ENCODE measurements around the gene KCNJ13.
A peak's percentile ranks its signal among the peaks of the same experiment; 100 is the strongest.

KCNJ13 gene

GRCh38 chr2:232776435-232776834 lies at the start of gene KCNJ13:
TSS of gene KCNJ13 (minus strand) at chr2:232776565. CDS start at chr2:232771362, 5,203 bp downstream.
- no peak for DNase-seq

- no peak for DNase-seq
Measured at GRCh38 chr2:232817756-232818155, 41.4 kb upstream of the KCNJ13 start.

- DNase-seq, result no peak
Measured at GRCh38 chr2:232816657-232817056, 40.3 kb upstream of the KCNJ13 start.

GRCh38 chr2:232815569-232815968 lies 39.2 kb upstream of the KCNJ13 start:
- DNase-seq, result no peak

GRCh38 chr2:232810444-232810843 lies 34.1 kb upstream of the KCNJ13 start:
- DNase-seq, result no peak

GRCh38 chr2:232809349-232810124 lies 33.2 kb upstream of the KCNJ13 start:
- no peak for DNase-seq

- no peak for DNase-seq
Measured at GRCh38 chr2:232802091-232802490, 25.7 kb upstream of the KCNJ13 start.

GRCh38 chr2:232800166-232800565 lies 23.8 kb upstream of the KCNJ13 start:
- DNase-seq, result no peak

- DNase-seq, result no peak
Measured at GRCh38 chr2:232798187-232798586, 21.8 kb upstream of the KCNJ13 start.

GRCh38 chr2:232795920-232796319 lies 19.6 kb upstream of the KCNJ13 start:
- DNase-seq, result no peak

GRCh38 chr2:232794981-232795380 lies 18.6 kb upstream of the KCNJ13 start:
- DNase-seq, result no peak

GRCh38 chr2:232793271-232793670 lies 16.9 kb upstream of the KCNJ13 start:
- DNase-seq, result no peak

- DNase-seq, result no peak
Measured at GRCh38 chr2:232791518-232791917, 15.2 kb upstream of the KCNJ13 start.

GRCh38 chr2:232789082-232789481 lies 12.7 kb upstream of the KCNJ13 start:
- DNase-seq, result no peak

- DNase-seq, result no peak
Measured at GRCh38 chr2:232787806-232788205, 11.4 kb upstream of the KCNJ13 start.

- DNase-seq, result no peak
Measured at GRCh38 chr2:232783278-232783677, 6.9 kb upstream of the KCNJ13 start.

GRCh38 chr2:232781765-232782164 lies 5.4 kb upstream of the KCNJ13 start:
- peak; percentile 49 for DNase-seq

GRCh38 chr2:232779934-232780333 lies 3.6 kb upstream of the KCNJ13 start:
- no peak for DNase-seq

- DNase-seq, result no peak
Measured at GRCh38 chr2:232779465-232779864, 3.1 kb upstream of the KCNJ13 start.

GRCh38 chr2:232777276-232777675 lies 911 bp upstream of the KCNJ13 start:
- no peak for DNase-seq

- DNase-seq, result no peak
Measured at GRCh38 chr2:232773815-232774214, 2.5 kb downstream of the KCNJ13 start.

- DNase-seq, result no peak
Measured at GRCh38 chr2:232772531-232772930, 3.8 kb downstream of the KCNJ13 start.

GRCh38 chr2:232771870-232772269 lies 4.5 kb downstream of the KCNJ13 start:
- no peak for DNase-seq

GRCh38 chr2:232770207-232770606 lies 6.2 kb downstream of the KCNJ13 start:
- no peak for DNase-seq

GRCh38 chr2:232767866-232768265 lies 8.5 kb downstream of the KCNJ13 start:
- no peak for DNase-seq
